ENCODE results near the gene ZNF506. TPM values are rescaled to one million over a fixed set of nuclear protein-coding genes. Genes with fewer than 3 reads are reported as not detected.
A peak's percentile ranks its signal among the peaks of the same experiment; 100 is the strongest.
"Not testable (repeated sequence)": the region's sequence is repeated elsewhere in the genome, so short reads cannot be mapped to it uniquely, and the experiment has no call there.

Gene ZNF506
- total RNA-seq, 1 donor from 2014 or later, result 31.9 TPM

- no peak for DNase-seq
Measured at GRCh38 chr19:19778666-19779065, 42.9 kb downstream of the ZNF506 start.

DNA sequence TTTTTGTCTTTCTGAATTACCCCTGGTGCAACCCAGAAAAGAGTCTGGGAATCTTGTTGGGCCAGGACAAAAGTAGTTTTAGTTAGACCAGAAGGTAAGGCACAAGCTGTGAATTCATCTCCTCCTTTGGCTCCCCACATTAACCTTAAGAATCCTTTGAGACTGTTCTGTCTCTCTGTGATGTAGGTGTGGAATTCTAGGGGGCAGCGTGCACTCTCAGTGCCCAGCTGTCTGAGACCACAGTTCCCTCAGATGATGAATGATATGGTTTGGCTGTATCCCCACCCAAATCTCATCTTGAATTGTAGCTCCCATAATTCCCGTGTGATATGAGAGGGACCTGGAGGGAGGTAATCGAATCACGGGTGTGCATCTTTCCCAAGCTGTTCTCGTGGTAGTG, 43.9 kb downstream of the ZNF506 start:
- DNase-seq, result no peak

DNA sequence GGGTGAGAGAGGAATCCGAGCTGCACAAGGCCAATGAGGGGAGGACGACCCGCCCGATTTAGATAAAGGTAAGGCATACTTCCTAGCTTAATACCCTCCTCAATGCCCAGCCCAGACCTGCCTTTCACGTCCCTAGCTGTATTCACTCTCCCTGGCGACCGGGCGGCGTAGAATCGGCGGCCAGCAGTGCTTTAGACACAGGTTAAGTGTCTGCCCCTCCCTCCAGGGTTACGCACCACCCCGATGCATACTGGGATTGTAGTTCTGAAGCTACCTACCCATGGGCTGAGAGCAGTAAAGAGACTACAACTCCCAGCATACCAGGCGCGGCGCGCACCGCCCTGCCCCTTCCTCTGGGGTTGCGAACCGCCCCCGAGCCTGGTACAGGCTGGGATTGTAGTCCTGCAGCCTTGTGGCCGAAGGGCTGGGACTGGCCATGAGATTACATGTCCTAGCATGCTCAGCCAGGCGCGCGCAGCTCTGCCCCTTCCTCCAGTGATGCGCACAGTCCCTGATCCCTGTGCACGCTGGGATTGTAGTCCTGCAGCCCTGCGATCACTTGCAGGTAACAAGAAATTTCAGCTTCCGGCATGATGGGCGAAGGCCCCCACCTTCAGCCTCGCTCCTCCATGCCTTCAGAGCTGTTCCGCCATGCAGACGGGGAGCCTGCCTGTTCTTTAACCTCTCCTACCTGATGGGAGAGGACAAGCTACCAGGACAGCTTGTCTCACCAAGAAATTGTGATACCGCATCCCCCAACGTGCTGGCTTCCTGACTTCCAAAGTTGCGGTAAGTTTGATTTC, 45.1 kb downstream of the ZNF506 start:
- DNase-seq, result peak; percentile 99

- DNase-seq, result no peak
Measured at GRCh38 chr19:19775891-19776205, 45.7 kb downstream of the ZNF506 start.

GRCh38 chr19:19774354-19775033, 47.1 kb downstream of the ZNF506 start:
- DNase-seq, result no peak

DNA sequence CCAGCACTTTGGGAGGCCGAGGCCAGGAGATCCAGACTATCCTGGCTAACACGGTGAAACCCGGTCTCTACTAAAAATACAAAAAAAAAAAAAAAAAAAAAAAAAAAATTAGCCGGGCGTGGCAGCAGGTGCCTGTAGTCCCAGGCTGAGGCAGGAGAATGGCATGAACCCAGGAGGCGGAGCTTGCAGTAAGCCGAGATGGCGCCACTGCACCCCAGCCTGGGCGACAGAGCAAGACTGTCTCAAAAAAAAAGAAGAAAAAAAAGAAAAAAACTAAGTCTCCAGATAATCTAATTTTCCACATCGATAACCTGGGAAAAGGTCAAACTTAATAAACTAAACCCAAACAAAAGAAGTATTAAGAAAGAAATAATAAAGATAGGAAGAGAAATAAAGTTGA, 49.6 kb downstream of the ZNF506 start:
- DNase-seq, result not testable (repeated sequence)

- not testable (repeated sequence) for DNase-seq
Measured at GRCh38 chr19:19769971-19770370, 51.6 kb downstream of the ZNF506 start.

GRCh38 chr19:19758164-19758563, 63.4 kb downstream of the ZNF506 start:
- no peak for DNase-seq

- no peak for DNase-seq
Measured at GRCh38 chr19:19752760-19753403, 68.7 kb downstream of the ZNF506 start.

GRCh38 chr19:19751846-19752245, 69.7 kb downstream of the ZNF506 start:
- no peak for DNase-seq

GRCh38 chr19:19750842-19751790, 70.4 kb downstream of the ZNF506 start:
- DNase-seq, result no peak

- no peak for DNase-seq
Measured at GRCh38 chr19:19749908-19750841, 71.4 kb downstream of the ZNF506 start.

- no peak for DNase-seq
Measured at GRCh38 chr19:19749117-19749907, 72.2 kb downstream of the ZNF506 start.

- DNase-seq, result no peak
Measured at GRCh38 chr19:19748249-19748938, 73.2 kb downstream of the ZNF506 start.

- DNase-seq, result no peak
Measured at GRCh38 chr19:19747357-19748220, 74.0 kb downstream of the ZNF506 start.

GRCh38 chr19:19746286-19747213, 75.0 kb downstream of the ZNF506 start:
- DNase-seq, result no peak

Data from tongue (tissue), 2 donors.